ENCODE results near the gene PDE8B. TPM values are rescaled to one million over a fixed set of nuclear protein-coding genes. Genes with fewer than 3 reads are reported as not detected.

Gene PDE8B
- total RNA-seq, 1 donor from 2014 or later, result 5.9 TPM

DNA sequence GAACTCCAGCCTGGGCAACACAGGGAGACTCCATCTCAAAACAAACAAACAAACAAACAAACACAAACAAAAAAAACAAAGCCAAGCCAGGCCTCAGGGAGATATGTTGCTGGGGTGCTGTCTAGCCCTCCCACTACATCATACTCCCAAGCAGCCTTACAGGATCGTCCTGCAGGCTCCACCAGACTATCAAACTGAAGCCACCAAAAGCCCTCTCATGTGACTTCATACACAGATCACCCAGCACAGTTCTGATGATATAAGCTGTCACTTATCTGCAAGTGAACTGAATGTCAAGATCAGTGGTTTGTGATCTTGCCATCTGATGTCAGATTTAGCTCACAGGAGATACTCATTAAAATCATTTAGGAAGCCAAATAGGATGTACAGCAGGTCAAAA lies 238.4 kb downstream of the PDE8B start:
- Histone ChIP-seq H3K4me1 (peaks cover 9% of the 10 kb centered on the region), H3K27me3 (no peaks in the 10 kb centered on the region), H3K27ac (no peak overlapping the region), H3K36me3 (peaks cover 0 to 14% of the 10 kb centered on the region in 2 donors), H3K9me3 (no peaks in the 10 kb centered on the region), H3K4me3 (no peak overlapping the region)
- TF ChIP-seq POLR2A (IDR thresholded peaks at IDR 0.05), result no peak
- TF ChIP-seq, protein P1, sequence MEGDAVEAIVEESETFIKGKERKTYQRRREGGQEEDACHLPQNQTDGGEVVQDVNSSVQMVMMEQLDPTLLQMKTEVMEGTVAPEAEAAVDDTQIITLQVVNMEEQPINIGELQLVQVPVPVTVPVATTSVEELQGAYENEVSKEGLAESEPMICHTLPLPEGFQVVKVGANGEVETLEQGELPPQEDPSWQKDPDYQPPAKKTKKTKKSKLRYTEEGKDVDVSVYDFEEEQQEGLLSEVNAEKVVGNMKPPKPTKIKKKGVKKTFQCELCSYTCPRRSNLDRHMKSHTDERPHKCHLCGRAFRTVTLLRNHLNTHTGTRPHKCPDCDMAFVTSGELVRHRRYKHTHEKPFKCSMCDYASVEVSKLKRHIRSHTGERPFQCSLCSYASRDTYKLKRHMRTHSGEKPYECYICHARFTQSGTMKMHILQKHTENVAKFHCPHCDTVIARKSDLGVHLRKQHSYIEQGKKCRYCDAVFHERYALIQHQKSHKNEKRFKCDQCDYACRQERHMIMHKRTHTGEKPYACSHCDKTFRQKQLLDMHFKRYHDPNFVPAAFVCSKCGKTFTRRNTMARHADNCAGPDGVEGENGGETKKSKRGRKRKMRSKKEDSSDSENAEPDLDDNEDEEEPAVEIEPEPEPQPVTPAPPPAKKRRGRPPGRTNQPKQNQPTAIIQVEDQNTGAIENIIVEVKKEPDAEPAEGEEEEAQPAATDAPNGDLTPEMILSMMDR (IDR thresholded peaks at IDR 0.05), result no peak
- no peak for TF ChIP-seq POLR2AphosphoS5 (IDR thresholded peaks at IDR 0.05; ENCODE audit: insufficient read depth in 1 of 2, low read depth in 1 of 2)
- DNase-seq (ENCODE audit: extremely low spot score in 2 of 2), result no peak
- intact Hi-C loops (cut with DNase I), result no loop called here

DNA sequence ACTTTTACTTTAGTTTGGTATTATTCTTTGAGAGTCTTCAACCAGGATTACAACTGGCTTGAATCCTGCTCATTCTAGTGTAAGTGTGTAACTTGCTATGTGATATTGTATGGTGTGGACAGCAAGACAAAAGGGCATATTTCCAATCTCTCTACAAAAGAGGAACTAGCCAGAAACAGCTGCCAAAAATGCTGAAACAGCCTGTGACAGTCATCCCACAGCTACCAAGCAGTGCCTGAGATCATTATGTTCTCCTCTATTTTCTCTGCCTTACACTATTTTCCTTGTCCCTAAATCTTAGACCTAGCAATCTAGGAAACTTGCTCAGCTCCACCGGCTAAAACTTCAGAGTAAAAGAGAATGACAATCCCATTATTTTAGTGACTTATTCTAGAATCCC lies 238.8 kb downstream of the PDE8B start:
- peaks cover 0 to 14% of the 10 kb centered on the region in 2 donors for H3K36me3 ChIP-seq

DNA sequence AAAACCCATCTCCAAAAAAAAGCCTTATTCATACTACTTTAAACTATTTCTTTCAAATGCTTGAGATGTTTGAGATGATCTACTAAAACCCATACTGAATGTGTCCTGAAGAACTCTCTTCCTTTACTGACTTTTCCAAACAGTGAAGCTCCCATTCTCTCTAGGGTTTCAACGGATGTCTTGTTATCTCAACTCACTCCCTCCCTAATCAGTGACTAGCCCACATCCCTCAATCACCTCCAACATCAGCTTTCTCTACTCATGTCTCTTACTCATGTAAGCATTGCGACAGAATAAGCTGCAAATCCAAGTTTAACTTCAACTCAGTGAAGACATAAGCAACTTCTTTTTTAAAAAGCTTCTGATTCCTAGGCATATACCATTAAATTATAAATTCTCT lies 239.5 kb downstream of the PDE8B start:
- DNase-seq (ENCODE audit: extremely low spot score in 2 of 2), result no peak
- Histone ChIP-seq H3K36me3 (peaks cover 0 to 14% of the 10 kb centered on the region in 2 donors), H3K27ac (no peak overlapping the region)

More for the DNA sequence above, 238.8 kb downstream of the PDE8B start:
- TF ChIP-seq POLR2AphosphoS5 (IDR thresholded peaks at IDR 0.05; ENCODE audit: insufficient read depth in 1 of 2, low read depth in 1 of 2) (no peak), POLR2A (IDR thresholded peaks at IDR 0.05) (no peak)
- TF ChIP-seq, protein P1 (IDR thresholded peaks at IDR 0.05), result no peak
- Histone ChIP-seq H3K27me3 (no peaks in the 10 kb centered on the region), H3K9me3 (no peaks in the 10 kb centered on the region), H3K4me3 (no peak overlapping the region), H3K27ac (no peak overlapping the region), H3K4me1 (peaks cover 9% of the 10 kb centered on the region)
- intact Hi-C loops (cut with DNase I), result no loop called here
- DNase-seq (ENCODE audit: extremely low spot score in 2 of 2), result no peak

DNA sequence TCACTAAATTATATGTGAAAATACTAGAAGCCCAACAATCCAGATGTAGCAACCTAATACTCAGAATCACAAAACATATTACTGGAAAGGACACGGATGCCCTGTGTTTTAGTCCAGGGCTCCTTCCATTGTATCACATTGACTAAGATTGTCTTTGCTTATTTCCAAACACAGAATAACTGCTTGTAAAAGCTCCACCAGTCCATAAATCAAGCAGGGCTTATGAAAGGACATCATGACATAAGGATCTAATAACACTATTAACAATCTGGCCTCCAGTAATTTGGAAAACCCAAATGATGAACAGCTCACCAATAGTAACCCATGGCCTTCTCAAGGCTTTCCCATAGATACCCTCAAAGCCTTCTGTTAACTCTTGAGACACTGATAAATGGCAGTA lies 241.9 kb downstream of the PDE8B start:
- no peak overlapping the region for H3K27ac ChIP-seq
- intact Hi-C loops (cut with DNase I), result no loop called here
- no peaks in the 10 kb centered on the region for H3K27me3 ChIP-seq
- no peak overlapping the region for H3K4me3 ChIP-seq
- H3K9me3 ChIP-seq, result no peaks in the 10 kb centered on the region
- peaks cover 0 to 14% of the 10 kb centered on the region in 2 donors for H3K36me3 ChIP-seq
- TF ChIP-seq POLR2A (IDR thresholded peaks at IDR 0.05) (no peak), POLR2AphosphoS5 (IDR thresholded peaks at IDR 0.05; ENCODE audit: insufficient read depth in 1 of 2, low read depth in 1 of 2) (no peak)
- TF ChIP-seq, protein P1 (IDR thresholded peaks at IDR 0.05), result no peak
- H3K4me1 ChIP-seq, result peaks cover 9% of the 10 kb centered on the region
- DNase-seq (ENCODE audit: extremely low spot score in 2 of 2), result no peak

More for the DNA sequence above, 239.5 kb downstream of the PDE8B start:
- Histone ChIP-seq H3K4me3 (no peak overlapping the region), H3K9me3 (no peaks in the 10 kb centered on the region), H3K27me3 (no peaks in the 10 kb centered on the region), H3K4me1 (peaks cover 9% of the 10 kb centered on the region)
- intact Hi-C loops (cut with DNase I), result no loop called here
- TF ChIP-seq POLR2A (IDR thresholded peaks at IDR 0.05), result no peak
- no peak for TF ChIP-seq POLR2AphosphoS5 (IDR thresholded peaks at IDR 0.05; ENCODE audit: insufficient read depth in 1 of 2, low read depth in 1 of 2)
- TF ChIP-seq, protein P1 (IDR thresholded peaks at IDR 0.05), result no peak

DNA sequence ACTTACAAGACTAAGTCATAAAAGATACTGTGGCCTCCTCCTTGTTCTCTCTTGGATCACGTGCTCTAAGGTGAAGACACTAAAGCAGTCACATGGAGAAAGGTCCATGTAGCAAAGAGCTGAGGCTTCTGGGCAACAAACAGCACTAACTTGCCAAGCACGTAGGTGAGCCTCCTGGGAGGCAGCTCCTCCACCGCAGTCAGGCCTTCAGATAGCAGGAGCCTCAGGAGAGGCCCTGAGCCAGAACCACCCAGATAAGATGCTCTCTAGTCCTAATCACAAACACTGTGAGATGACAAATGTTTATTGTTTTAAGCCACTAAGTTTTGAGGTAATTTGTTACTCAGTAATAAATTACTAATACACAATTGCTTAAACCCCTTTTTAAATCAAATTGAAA lies 243.6 kb downstream of the PDE8B start:
- Histone ChIP-seq H3K4me3 (no peak overlapping the region), H3K36me3 (no peaks in the 10 kb centered on the region), H3K9me3 (no peaks in the 10 kb centered on the region), H3K27ac (no peak overlapping the region), H3K27me3 (no peaks in the 10 kb centered on the region), H3K4me1 (peaks cover 9% of the 10 kb centered on the region)
- TF ChIP-seq, protein P1 (IDR thresholded peaks at IDR 0.05), result no peak
- TF ChIP-seq POLR2AphosphoS5 (IDR thresholded peaks at IDR 0.05; ENCODE audit: insufficient read depth in 1 of 2, low read depth in 1 of 2) (no peak), POLR2A (IDR thresholded peaks at IDR 0.05) (no peak)
- intact Hi-C loops (cut with DNase I), result no loop called here
- no peak for DNase-seq (ENCODE audit: extremely low spot score in 2 of 2)

Data from vagina (tissue), 2 donors.